ENCODE results near the gene TACC2. TPM values are rescaled to one million over a fixed set of nuclear protein-coding genes. Genes with fewer than 3 reads are reported as not detected.
A peak's percentile ranks its signal among the peaks of the same experiment; 100 is the strongest.

The TACC2 gene
- total RNA-seq, 6 experiments from 2014 or later: 16.2 to 21.1 (median 18.8) TPM

DNA sequence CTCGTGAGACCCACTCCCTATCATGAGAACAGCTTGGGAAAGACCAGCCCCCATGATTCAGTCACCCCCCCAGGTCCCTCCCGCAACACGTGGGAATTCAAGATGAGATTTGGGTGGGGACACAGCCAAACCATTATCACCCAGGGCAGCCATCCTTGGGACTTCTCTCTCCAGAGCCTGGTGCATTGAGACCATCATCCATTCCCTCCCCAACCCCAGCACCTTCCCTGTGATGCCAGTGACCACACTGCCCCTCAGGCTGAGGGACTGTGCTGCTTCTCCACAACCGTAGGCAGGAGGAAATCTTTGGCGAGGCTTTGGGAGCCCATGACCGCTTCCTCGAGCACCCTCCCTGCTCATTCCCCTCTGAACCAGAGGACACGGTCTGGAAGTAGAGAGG is 64.4 kb downstream of the TACC2 start:
- no peak for TF ChIP-seq POLR2A (IDR thresholded peaks at IDR 0.05)
- TF ChIP-seq, protein P1, sequence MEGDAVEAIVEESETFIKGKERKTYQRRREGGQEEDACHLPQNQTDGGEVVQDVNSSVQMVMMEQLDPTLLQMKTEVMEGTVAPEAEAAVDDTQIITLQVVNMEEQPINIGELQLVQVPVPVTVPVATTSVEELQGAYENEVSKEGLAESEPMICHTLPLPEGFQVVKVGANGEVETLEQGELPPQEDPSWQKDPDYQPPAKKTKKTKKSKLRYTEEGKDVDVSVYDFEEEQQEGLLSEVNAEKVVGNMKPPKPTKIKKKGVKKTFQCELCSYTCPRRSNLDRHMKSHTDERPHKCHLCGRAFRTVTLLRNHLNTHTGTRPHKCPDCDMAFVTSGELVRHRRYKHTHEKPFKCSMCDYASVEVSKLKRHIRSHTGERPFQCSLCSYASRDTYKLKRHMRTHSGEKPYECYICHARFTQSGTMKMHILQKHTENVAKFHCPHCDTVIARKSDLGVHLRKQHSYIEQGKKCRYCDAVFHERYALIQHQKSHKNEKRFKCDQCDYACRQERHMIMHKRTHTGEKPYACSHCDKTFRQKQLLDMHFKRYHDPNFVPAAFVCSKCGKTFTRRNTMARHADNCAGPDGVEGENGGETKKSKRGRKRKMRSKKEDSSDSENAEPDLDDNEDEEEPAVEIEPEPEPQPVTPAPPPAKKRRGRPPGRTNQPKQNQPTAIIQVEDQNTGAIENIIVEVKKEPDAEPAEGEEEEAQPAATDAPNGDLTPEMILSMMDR (IDR thresholded peaks at IDR 0.05): no peak
- intact Hi-C loops (cut with DNase I): loop anchor here (10.0 kb wide), 1 partner anchor 61 kb away; no protein-coding TSS in a partner anchor
- 73% methylated on average over 6 of the region's 8 CpGs for WGBS (ENCODE audit: insufficient coverage, low coverage, low lambda C conversion rate, missing lambda C conversion rate)
- DNase-seq (no peak), ATAC-seq (no peak)
- Histone ChIP-seq H3K9me3 (no peaks in the 10 kb centered on the region), H3K4me3 (no peak overlapping the region), H3K4me1 (no peaks in the 10 kb centered on the region), H3K36me3 (no peaks in the 10 kb centered on the region), H3K27ac (no peak overlapping the region), H3K27me3 (no peaks in the 10 kb centered on the region)

DNA sequence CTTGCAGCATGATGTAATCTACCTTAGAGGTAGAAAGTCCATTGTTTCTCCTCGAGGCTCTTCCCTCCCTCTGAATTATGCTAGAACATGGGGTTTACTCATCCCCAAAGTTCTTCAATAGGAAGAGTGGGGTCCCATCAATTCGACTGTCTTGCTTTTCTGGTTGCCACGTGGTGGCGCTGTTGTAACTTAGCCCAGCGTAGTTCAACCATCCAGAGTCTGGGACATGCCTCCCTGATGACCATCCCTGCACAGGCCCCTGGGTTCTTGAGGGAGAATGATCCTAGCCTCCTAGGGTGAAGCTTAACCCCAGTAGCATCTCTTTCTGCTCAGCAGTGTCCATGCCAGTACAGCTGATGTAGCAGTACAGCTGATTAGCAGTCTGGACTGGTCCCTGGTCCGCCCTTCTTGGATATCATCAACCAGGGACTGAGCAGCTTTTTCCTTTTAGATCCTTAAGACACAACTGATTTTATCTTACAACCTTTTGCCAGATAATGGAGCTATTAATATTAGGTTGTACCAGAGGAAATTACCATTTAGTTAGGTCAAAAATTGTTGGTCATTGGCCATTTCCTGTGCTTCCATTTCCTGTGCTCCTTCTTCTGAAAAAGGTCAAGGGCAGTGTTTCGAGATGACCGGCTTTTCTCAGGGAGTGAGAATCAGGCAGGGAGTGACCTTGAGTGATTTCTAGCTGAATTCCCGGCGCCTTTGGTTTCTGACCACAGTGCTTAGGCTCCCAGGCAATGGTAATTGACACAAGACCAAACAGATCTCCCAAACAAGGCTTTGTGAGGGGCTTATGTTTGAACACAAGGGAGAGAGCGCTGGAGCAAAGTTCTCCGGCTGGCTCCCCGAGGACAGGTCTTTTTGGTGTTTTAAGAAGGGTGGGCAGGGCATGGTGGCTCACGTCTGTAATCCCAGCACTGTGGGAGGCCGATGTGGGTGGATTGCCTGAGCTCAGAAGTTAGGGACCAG is 65.4 kb downstream of the TACC2 start:
- Histone ChIP-seq H3K27me3 (no peaks in the 10 kb centered on the region), H3K36me3 (no peaks in the 10 kb centered on the region), H3K4me3 (no peak overlapping the region), H3K27ac (peak overlapping the region in 1 of 3 donors; percentile 18), H3K4me1 (no peaks in the 10 kb centered on the region), H3K9me3 (no peaks in the 10 kb centered on the region)
- intact Hi-C loops (cut with DNase I): loop anchor here (10.0 kb wide), 1 partner anchor 60 kb away; no protein-coding TSS in a partner anchor
- WGBS (ENCODE audit: insufficient coverage, low coverage, low lambda C conversion rate, missing lambda C conversion rate): 41% methylated on average over 12 of the region's 15 CpGs
- DNase-seq (peak in 2 of 3 donors; percentile 56 to 63), ATAC-seq (peak; percentile 68 to 78 (median 72))
- no peak for TF ChIP-seq POLR2A (IDR thresholded peaks at IDR 0.05)
- TF ChIP-seq, protein P1 (IDR thresholded peaks at IDR 0.05): peak; percentile 43 to 67 (median 62)

DNA sequence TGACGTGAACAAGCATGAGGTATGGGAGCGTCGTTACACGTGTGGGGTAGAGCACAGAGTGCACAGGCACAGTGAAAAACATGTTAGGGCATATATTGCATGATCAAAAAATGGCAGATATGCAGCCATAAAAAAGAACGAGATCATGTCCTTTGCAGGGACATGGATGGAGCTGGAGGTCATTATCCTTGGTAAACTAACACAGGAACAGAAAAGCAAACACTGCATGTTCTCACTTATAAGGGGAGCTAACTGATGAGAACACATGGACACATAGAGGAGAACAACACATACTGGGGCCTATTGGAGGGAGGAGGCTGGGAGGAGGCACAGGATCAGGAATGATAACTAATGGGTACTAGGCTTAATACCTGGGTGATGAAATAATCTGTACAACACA is 66.3 kb downstream of the TACC2 start:
- no peaks in the 10 kb centered on the region for H3K4me1 ChIP-seq
- H3K27me3 ChIP-seq: no peaks in the 10 kb centered on the region
- H3K4me3 ChIP-seq: no peak overlapping the region
- ATAC-seq (no peak), DNase-seq (no peak)
- no peak overlapping the region for H3K27ac ChIP-seq
- H3K9me3 ChIP-seq: no peaks in the 10 kb centered on the region
- H3K36me3 ChIP-seq: no peaks in the 10 kb centered on the region
- intact Hi-C loops (cut with DNase I): loop anchor here (10.0 kb wide), 1 partner anchor 60 kb away; no protein-coding TSS in a partner anchor
- no peak for TF ChIP-seq POLR2A (IDR thresholded peaks at IDR 0.05)
- TF ChIP-seq, protein P1 (IDR thresholded peaks at IDR 0.05): no peak
- WGBS (ENCODE audit: insufficient coverage, low coverage, low lambda C conversion rate, missing lambda C conversion rate): 69% methylated on average over 5 of the region's 5 CpGs

DNA sequence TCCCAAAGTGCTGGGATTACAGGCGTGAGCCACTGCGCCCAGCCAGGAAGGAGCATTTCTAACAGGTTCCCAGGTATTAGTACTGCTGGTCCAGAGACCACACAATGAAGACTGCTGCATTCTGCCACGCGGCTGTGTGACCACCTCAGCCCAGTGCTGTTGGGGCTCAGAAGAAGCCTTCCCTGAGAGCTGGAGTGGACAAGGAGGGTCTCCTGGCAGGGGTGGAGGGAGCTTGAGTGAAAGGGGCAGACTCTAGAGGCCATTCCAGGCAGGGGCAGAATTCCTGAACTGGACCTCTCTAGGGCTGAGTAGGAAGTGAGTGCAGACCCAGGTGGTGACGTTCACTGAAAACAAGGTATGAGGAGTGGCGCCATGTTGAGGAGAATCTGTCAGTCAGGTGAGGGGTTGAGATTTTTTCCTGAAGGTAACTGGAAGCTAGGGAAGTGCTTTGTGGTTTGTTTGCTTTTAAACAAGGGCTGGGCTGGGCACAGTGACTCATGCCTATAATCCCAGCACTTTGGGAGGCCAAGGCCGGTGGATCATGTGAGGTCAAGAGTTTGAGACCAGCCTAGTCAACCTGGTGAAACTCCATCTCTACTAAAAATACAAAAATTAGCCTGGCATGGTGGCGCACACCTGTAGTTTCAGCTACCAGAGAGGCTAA is 67.6 kb downstream of the TACC2 start:
- TF ChIP-seq, protein P1 (IDR thresholded peaks at IDR 0.05): no peak
- no peak for TF ChIP-seq POLR2A (IDR thresholded peaks at IDR 0.05)
- peak in 1 of 4 donors; percentile 47 for ATAC-seq
- Histone ChIP-seq H3K36me3 (no peaks in the 10 kb centered on the region), H3K9me3 (no peaks in the 10 kb centered on the region), H3K27me3 (no peaks in the 10 kb centered on the region), H3K4me3 (no peak overlapping the region), H3K4me1 (no peaks in the 10 kb centered on the region), H3K27ac (no peak overlapping the region)
- no peak for DNase-seq
- intact Hi-C loops (cut with DNase I): loop anchor here (10.0 kb wide), 1 partner anchor 58 kb away; no protein-coding TSS in a partner anchor
- WGBS (ENCODE audit: insufficient coverage, low coverage, low lambda C conversion rate, missing lambda C conversion rate): 93% methylated on average over 6 of the region's 8 CpGs
